Stomach (tissue), 9 donors: Measurements from ENCODE around the gene BCL11B. TPM values are rescaled to one million over a fixed set of nuclear protein-coding genes. Genes with fewer than 3 reads are reported as not detected.

Source experiments
- DNase-seq, 2 donors: peaks; one replicate each; pipeline versions ENCODE4 v3.0.0 to v3.0.0-alpha.2; 2013 to 2019
- H3K27ac ChIP-seq, 5 donors: fragments of 200-600 bp in 4 of 5; sonication (generic) in 4 of 5; one replicate each; pipeline ENCODE4 v1.5.1; 2013 to 2019; ENCODE audit warnings: mild to moderate bottlenecking in 1 of 5, moderate library complexity in 1 of 5
- H3K27me3 ChIP-seq, 3 donors: fragments of 200-600 bp; sonication (generic); one replicate each; pipeline ENCODE4 v1.5.1; 2017 to 2019; ENCODE audit warnings: mixed run types in 1 of 3
- H3K36me3 ChIP-seq, 4 donors: fragments of 200-600 bp; sonication (generic); 1 replicate in 3 of 4; 2 replicates in 1 of 4; pipeline ENCODE4 v1.5.1; 2016 to 2019
- H3K4me1 ChIP-seq, 4 donors: fragments of 200-600 bp; sonication (generic); one replicate each; pipeline ENCODE4 v1.5.1; 2016 to 2019
- H3K4me3 ChIP-seq, 4 donors: fragments of 200-600 bp; sonication (generic) in 3 of 4; one replicate each; pipeline ENCODE4 v1.5.1; 2016 to 2019; ENCODE audit warnings: mild to moderate bottlenecking in 1 of 4
- H3K9me3 ChIP-seq, 4 donors: fragments of 200-600 bp; sonication (generic); one replicate each; pipeline ENCODE4 v1.5.1; 2016 to 2019
- EP300 ChIP-seq: sonication (generic); formaldehyde crosslinking; IDR thresholded peaks from one replicate; pipeline ENCODE4 v1.6.1; 2017; ENCODE audit warnings: antibody characterized with exemption
- POLR2A ChIP-seq, 4 donors: fragments of 450-650 bp; IDR thresholded peaks; one replicate each; pipeline ENCODE4 v1.6.1; 2016; ENCODE audit warnings: antibody characterized with exemption in 4 of 4, control low read depth in 2 of 4, mild to moderate bottlenecking in 1 of 4, moderate library complexity in 1 of 4
- POLR2AphosphoS5 ChIP-seq, 3 donors: sonication (generic); formaldehyde crosslinking; IDR thresholded peaks; one replicate each; pipeline ENCODE4 v1.6.1; 2016; ENCODE audit warnings: antibody characterized with exemption in 3 of 3
- WGBS, 5 donors: extraction: QIAGEN DNeasy Blood & Tissue Kit in 3 of 5; methylation state at CpG; one replicate each; pipeline versions ENCODE4 v1.1.5 to v1.1.7; 2013 to 2018; 5-methylcytosine and 5-hydroxymethylcytosine counted together
- intact Hi-C: fragments of 100-400 bp; cut with DNase I; formaldehyde crosslinking; loops from one replicate; pipeline ENCODE4 v1.15.1; 2023; ENCODE audit warnings: low total_unique reads
- polyA plus RNA-seq, 3 donors: library from polyadenylated mRNA; stranded (reverse); fragments of 200-250 nt; gene quantifications; one replicate each; pipeline ENCODE4 v1.2.3, GENCODE V29; 2013
- total RNA-seq, 5 donors: library from RNA; depleted of rRNA; stranded (reverse); fragments of >200 nt; gene quantifications; one replicate each; pipeline versions ENCODE4 v1.1.0 to v1.2.3, GENCODE V29; 2014 to 2016
- TF ChIP-seq, protein P1 (sequence below), 7 experiments: fragments of 450-650 bp in 4 of 7; fragments of 200-600 bp in 3 of 7; sonication (generic) in 3 of 7; IDR thresholded peaks; one replicate each; pipeline ENCODE4 v1.5.1; 2016 to 2019; ENCODE audit warnings: antibody characterized with exemption in 7 of 7, control low read depth in 2 of 7, mild to moderate bottlenecking in 1 of 7
- donor health status: healthy with polysubstance abuse.
- donor health status: Bipolar disorder and iron deficiency.
- donor health status: healthy.

BCL11B gene
- total and polyA plus RNA-seq, 8 donors, result 0.15 to 9.6 (median 1.3) TPM; not detected in 1

DNA sequence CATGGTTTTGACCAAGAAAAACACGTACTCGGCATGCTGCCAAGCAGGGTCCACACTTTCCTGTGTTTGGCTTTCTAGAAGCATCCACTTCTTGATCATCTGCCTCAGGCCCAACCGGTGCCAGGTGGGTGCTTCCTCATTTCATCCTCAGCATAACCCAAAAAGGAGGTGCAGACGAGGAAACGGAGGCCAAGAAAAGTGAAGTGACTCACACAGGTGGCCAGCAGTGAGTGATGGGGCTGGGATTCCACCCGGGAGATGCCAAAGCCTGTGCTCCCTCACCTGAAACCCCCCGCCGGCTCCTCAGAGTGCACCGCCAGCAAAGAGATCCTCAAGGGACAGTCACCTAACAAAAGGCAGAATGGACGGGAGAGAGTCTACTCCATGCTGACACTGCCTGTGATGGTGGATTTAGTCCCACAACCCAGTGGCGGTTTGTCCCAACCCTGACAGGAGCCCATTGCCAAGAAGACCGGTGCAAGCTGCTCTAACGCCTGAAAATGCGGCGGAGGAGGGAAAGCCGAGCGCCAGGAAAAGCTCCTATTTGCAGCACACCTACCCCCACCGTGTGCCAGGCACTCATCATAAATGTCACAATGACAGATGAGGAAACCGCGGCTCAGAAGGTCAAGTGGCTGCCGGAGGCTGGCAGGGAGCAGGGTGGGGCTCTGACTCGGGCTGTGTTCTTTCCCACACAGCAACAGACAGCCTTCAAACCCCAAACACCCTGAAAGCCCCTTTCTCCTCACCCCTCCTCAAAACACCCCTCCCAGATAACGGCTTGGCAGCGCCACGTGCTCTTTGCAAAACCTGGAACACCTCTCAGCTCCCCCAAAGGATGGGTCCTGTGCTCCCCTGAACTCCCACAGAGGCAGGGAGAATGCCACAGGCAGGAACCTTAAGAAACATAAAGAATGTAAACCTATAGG is 18.8 kb downstream of the BCL11B start:
- Histone ChIP-seq H3K27me3 (peaks cover 1 to 91% (median 2%) of the 10 kb centered on the region in 3 donors), H3K36me3 (no peaks in the 10 kb centered on the region), H3K9me3 (no peaks in the 10 kb centered on the region), H3K4me3 (no peak overlapping the region), H3K4me1 (no peaks in the 10 kb centered on the region), H3K27ac (no peak overlapping the region)
- TF ChIP-seq POLR2AphosphoS5 (IDR thresholded peaks at IDR 0.05) (no peak), EP300 (no peak), POLR2A (IDR thresholded peaks at IDR 0.05) (no peak)
- TF ChIP-seq, protein P1, sequence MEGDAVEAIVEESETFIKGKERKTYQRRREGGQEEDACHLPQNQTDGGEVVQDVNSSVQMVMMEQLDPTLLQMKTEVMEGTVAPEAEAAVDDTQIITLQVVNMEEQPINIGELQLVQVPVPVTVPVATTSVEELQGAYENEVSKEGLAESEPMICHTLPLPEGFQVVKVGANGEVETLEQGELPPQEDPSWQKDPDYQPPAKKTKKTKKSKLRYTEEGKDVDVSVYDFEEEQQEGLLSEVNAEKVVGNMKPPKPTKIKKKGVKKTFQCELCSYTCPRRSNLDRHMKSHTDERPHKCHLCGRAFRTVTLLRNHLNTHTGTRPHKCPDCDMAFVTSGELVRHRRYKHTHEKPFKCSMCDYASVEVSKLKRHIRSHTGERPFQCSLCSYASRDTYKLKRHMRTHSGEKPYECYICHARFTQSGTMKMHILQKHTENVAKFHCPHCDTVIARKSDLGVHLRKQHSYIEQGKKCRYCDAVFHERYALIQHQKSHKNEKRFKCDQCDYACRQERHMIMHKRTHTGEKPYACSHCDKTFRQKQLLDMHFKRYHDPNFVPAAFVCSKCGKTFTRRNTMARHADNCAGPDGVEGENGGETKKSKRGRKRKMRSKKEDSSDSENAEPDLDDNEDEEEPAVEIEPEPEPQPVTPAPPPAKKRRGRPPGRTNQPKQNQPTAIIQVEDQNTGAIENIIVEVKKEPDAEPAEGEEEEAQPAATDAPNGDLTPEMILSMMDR (IDR thresholded peaks at IDR 0.05), result no peak
- intact Hi-C loops, result no loop called here
- peak in 1 of 2 donors; percentile 38 for DNase-seq
- WGBS, 5 donors, result 62 to 73% (median 69%) methylated on average over 25 of the region's 25 CpGs

DNA sequence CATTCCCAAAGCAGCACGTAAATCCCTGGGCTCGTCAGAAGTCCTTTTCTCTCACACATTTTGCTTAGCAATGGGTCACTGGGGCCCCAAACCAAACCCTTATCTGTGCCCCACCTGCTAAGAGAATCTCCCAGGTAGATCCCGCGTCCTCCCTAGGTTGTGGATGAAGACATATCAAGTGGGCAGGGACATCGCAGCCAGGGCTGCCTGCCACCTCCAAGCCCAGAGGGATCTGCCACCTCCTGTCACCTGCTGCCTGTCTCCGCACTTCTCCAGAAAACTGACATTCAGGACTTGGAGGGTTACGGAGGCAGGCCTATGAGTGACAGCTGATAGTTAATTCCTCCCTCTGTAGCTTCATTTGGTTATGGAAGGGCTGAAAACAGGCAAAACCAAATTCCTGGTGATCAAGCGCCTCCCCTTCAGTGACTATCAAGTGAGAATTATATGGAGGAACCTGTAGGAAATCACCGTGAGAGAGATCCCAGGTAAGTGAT is 19.5 kb downstream of the BCL11B start:
- Histone ChIP-seq H3K36me3 (no peaks in the 10 kb centered on the region), H3K9me3 (no peaks in the 10 kb centered on the region), H3K4me1 (no peaks in the 10 kb centered on the region), H3K4me3 (no peak overlapping the region), H3K27me3 (peaks cover 8 to 91% (median 9%) of the 10 kb centered on the region in 3 donors), H3K27ac (no peak overlapping the region)
- TF ChIP-seq, protein P1 (IDR thresholded peaks at IDR 0.05), result no peak
- TF ChIP-seq EP300, result no peak
- TF ChIP-seq POLR2A (IDR thresholded peaks at IDR 0.05), result no peak
- TF ChIP-seq POLR2AphosphoS5 (IDR thresholded peaks at IDR 0.05), result no peak
- no peak for DNase-seq
- intact Hi-C loops, result no loop called here
- WGBS, 5 donors, result 71 to 83% (median 73%) methylated on average over 9 of the region's 9 CpGs

DNA sequence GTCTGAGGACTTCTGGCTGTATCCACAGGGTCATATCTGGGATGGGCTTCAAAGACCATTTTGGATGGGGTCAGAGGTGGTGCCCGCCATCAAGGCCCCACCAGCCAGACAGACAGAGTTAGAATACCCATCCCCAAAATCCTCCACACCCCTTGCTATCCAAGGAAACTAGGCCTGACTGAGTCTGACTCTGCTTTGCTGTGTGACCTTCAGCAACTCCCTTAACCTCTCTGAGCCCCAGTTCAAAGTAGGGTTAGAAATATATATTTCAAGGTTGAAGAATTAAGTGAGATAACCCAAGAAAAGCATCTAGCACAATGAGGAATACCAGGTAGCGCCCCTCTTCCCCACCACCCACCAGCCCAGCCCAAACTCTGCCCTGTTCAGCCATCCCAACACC is 20.3 kb downstream of the BCL11B start:
- H3K36me3 ChIP-seq, result no peaks in the 10 kb centered on the region
- peaks cover 14 to 91% (median 16%) of the 10 kb centered on the region in 3 donors for H3K27me3 ChIP-seq
- TF ChIP-seq, protein P1 (IDR thresholded peaks at IDR 0.05), result no peak
- WGBS, 5 donors, result 82 to 90% (median 87%) methylated on average over 2 of the region's 2 CpGs
- DNase-seq, result no peak
- peaks cover 0 to 5% (median 2%) of the 10 kb centered on the region in 4 donors for H3K4me1 ChIP-seq
- no peak overlapping the region for H3K4me3 ChIP-seq
- no peak overlapping the region for H3K27ac ChIP-seq
- no peaks in the 10 kb centered on the region for H3K9me3 ChIP-seq
- intact Hi-C loops, result no loop called here

DNA sequence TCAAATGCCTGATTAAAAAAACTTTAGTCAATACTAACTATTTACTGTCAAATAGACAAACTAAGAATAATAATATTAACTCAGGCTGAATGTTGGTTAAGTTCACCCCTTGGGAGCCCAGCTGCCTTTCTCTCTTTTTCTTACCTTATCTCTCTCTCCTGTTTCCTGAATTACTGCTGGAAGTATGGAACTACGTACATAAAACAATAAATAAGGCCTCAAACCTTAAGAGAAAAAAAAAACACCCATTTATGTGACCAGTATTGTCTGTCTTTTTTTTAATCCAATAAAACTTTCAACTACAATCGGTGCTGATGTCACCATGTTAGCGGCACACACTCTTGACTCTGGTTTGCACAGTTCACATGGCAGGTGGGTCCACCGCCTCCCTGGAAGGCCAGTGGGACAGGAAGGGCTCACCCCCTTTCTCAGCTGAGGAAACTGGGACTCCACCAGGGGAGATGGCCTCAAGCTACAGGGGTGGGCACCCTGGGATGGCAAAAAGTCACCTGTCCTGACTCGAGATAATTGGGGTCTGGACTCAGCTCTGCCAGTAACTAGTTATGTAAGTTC is 21.3 kb downstream of the BCL11B start:
- Histone ChIP-seq H3K9me3 (no peaks in the 10 kb centered on the region), H3K4me3 (no peak overlapping the region), H3K27me3 (peaks cover 24 to 91% (median 26%) of the 10 kb centered on the region in 3 donors), H3K36me3 (no peaks in the 10 kb centered on the region), H3K27ac (no peak overlapping the region), H3K4me1 (peaks cover 3 to 15% (median 11%) of the 10 kb centered on the region in 4 donors)
- TF ChIP-seq EP300 (no peak), POLR2AphosphoS5 (IDR thresholded peaks at IDR 0.05) (no peak), POLR2A (IDR thresholded peaks at IDR 0.05) (no peak)
- TF ChIP-seq, protein P1 (IDR thresholded peaks at IDR 0.05), result no peak
- DNase-seq, result no peak
- WGBS, 5 donors, result 54 to 72% (median 64%) methylated on average over 5 of the region's 5 CpGs
- intact Hi-C loops, result no loop called here
